Activated naive CD8-positive, alpha-beta T cell (primary cell): ENCODE measurements around the gene ZNRF2.
"Not testable (repeated sequence)": the region's sequence is repeated elsewhere in the genome, so short reads cannot be mapped to it uniquely, and the experiment has no call there.

Experiments
- H3K27ac Mint-ChIP-seq: one replicate; pipeline ENCODE4 v1.8.0; 2021; ENCODE audit warnings: mixed read lengths
- H3K27me3 Mint-ChIP-seq: one replicate; pipeline ENCODE4 v1.8.0; 2021; ENCODE audit warnings: mixed read lengths
- H3K36me3 Mint-ChIP-seq: one replicate; pipeline ENCODE4 v1.8.0; 2021; ENCODE audit warnings: mixed read lengths
- H3K4me1 Mint-ChIP-seq: one replicate; pipeline ENCODE4 v1.8.0; 2021; ENCODE audit warnings: low read depth, mixed read lengths
- H3K4me3 Mint-ChIP-seq: one replicate; pipeline ENCODE4 v1.8.0; 2021; ENCODE audit warnings: mild to moderate bottlenecking, mixed read lengths
- H3K9me3 Mint-ChIP-seq: one replicate; pipeline ENCODE4 v1.8.0; 2021; ENCODE audit warnings: low read depth, mixed read lengths

The ZNRF2 gene

DNA sequence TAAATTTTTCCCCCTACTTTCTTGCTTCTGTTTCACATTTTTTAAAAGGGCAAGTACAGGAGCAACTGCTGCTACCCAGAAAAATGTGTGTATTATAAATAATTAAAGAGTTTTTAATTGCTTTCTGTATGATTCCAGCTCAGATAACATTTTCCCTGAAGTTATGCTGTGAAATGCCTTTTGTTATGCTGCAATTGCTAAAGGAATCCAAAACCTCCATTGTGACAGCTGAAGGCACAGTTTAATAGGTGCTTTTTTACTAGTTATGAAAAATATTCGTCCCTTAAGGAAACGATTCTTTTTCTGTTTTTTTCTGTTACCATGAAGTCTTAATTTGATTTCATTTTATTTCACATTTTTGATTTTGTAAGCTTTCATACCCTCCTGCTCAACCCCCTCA, 83.2 kb downstream of the ZNRF2 start:
- no peaks in the 10 kb centered on the region for H3K4me1 Mint-ChIP-seq
- H3K9me3 Mint-ChIP-seq: no peaks in the 10 kb centered on the region
- H3K27ac Mint-ChIP-seq: no peak overlapping the region
- H3K4me3 Mint-ChIP-seq: no peak overlapping the region
- no peaks in the 10 kb centered on the region for H3K27me3 Mint-ChIP-seq
- H3K36me3 Mint-ChIP-seq: no peaks in the 10 kb centered on the region

DNA sequence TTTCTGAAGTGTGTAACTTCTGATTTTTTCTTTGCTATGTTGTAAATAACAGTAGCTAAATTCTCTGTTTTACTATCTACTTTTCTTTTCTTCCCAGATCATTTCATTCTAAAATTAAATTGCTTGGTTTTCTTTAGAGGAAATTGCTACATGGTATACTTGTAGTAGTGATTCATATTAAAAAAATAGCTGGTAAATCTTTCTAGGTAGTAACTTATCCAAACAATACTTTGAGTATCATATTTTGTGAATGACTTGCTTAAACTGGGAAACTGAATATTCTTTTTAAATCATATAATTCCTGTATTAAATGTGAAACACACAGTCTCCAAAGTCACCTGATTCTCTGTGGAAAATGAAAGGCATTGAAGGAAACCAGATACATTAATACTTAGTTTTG, 85.5 kb downstream of the ZNRF2 start:
- Mint-ChIP-seq H3K4me1 (no peaks in the 10 kb centered on the region), H3K9me3 (no peaks in the 10 kb centered on the region), H3K36me3 (no peaks in the 10 kb centered on the region), H3K27me3 (no peaks in the 10 kb centered on the region), H3K4me3 (no peak overlapping the region), H3K27ac (no peak overlapping the region)

DNA sequence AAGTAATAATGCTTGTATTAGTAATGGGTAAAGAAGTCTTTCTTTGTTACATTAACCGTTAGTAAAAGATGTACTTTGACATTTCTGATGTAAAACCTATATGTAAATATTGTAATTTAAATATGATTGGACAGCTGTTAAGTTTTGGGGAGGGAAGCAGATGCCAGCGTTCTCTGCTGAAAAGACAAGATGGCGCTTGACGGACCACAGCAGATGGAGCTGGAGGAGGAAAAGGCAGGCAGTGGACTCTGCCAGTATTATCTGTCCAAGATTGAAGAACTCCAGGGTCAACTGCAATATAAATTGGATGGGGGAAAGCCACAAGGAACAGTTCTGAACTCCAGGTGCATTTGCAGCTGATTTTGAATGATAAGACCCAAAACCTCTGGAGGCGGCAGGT, 86.9 kb downstream of the ZNRF2 start:
- H3K4me1 Mint-ChIP-seq: no peaks in the 10 kb centered on the region

DNA sequence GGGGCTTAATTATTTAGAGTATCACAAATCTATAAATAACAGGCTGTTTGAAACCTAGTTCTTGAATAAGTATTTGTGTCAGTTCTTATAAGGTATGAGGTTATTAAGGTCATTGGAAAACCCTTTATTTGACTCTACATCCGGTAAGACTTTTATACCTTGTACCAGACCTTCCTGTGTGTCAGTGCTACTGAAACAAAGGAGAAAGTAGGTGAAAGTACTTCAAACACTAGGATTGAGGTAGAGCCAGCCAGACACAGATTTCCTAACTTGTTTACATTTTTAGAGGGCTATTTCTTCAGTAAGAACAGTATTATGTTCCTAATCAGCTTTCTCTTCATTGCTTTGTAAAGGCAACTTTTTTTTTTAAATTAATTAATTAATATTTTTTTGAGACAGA, 93.9 kb downstream of the ZNRF2 start:
- Mint-ChIP-seq H3K27me3 (no peaks in the 10 kb centered on the region), H3K4me3 (no peak overlapping the region), H3K36me3 (no peaks in the 10 kb centered on the region), H3K27ac (no peak overlapping the region), H3K4me1 (no peaks in the 10 kb centered on the region), H3K9me3 (no peaks in the 10 kb centered on the region)

More for the DNA sequence above, 86.9 kb downstream of the ZNRF2 start:
- Mint-ChIP-seq H3K36me3 (no peaks in the 10 kb centered on the region), H3K27me3 (no peaks in the 10 kb centered on the region), H3K27ac (no peak overlapping the region), H3K4me3 (no peak overlapping the region), H3K9me3 (no peaks in the 10 kb centered on the region)

DNA sequence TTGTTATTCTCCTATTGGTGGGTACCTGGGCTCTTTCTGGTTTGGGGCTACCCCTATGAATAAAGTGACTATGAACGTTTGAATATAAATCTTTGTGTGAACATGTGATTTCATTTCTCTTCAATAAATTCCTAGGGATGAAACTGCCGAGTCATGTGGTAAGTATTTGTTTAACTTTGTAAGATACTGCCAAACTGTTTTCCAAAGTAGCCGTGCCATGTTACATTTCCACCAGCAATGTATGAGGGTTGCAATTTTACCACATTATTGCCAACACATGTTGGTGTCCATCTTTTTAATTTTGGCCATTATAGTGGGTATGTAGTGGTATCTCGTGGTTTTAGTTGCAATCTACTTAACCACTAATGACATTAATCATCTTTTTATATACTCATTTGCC, 94.7 kb downstream of the ZNRF2 start:
- no peaks in the 10 kb centered on the region for H3K27me3 Mint-ChIP-seq
- no peak overlapping the region for H3K27ac Mint-ChIP-seq
- H3K4me1 Mint-ChIP-seq: no peaks in the 10 kb centered on the region
- no peaks in the 10 kb centered on the region for H3K36me3 Mint-ChIP-seq
- H3K4me3 Mint-ChIP-seq: no peak overlapping the region
- no peaks in the 10 kb centered on the region for H3K9me3 Mint-ChIP-seq

DNA sequence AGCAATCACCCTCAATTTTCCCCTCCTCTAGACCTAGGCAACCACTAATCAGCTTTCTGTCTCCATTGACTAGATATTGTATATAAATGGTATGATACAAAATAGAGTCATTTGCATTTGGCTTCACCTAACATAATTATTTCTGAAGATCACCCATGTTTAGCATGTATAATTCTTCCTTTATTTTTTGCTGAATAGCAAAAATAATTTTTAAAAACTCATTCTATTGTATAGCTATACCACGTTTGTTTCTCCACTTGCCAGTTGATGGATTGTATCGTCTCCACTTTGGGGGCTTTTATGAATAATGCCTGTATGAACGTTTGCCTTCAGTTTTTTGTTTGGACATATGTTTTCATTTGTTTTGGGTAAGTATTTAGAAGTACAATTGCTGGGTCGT, 95.3 kb downstream of the ZNRF2 start:
- Mint-ChIP-seq H3K36me3 (no peaks in the 10 kb centered on the region), H3K27ac (no peak overlapping the region), H3K4me3 (no peak overlapping the region), H3K9me3 (no peaks in the 10 kb centered on the region), H3K4me1 (no peaks in the 10 kb centered on the region), H3K27me3 (no peaks in the 10 kb centered on the region)

DNA sequence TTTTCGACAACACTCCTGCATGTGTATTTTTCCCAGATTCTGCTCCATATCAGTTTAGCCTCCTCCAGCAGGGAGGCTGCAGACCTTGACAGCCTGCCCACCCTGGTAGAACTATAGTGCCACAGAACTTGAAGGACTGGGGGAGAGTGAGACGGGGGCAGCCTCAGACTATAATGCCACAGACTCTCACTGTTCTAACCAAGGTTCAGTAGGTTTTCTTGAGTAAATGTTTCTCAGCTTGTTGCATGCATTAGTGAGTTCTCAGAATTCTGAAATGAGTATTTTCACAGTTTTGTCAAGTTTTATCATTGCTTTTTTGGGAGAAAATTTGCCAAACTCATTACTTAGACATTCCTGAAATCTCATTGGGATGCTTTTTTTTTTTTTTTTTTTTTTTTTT, 95.9 kb downstream of the ZNRF2 start:
- Mint-ChIP-seq H3K4me1 (no peaks in the 10 kb centered on the region), H3K4me3 (no peak overlapping the region), H3K9me3 (no peaks in the 10 kb centered on the region), H3K27ac (no peak overlapping the region), H3K36me3 (no peaks in the 10 kb centered on the region), H3K27me3 (no peaks in the 10 kb centered on the region)

DNA sequence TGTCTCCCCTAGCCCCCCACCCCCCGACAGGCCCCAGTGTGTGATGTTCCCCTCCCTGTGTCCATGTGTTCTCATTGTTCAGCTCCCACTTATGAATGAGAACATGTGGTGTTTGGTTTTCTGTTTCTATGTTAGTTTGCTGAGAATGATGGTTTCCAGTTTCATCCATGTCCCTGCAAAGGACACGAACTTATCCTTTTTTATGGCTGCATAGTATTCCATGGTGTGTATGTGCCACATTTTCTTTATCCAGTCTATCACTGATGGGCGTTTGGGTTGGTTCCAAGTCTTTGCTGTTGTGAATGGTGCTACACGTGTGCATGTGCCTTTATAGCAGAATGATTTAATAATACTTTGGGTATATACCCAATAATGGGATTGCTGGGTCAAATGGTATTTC, 96.4 kb downstream of the ZNRF2 start:
- H3K4me1 Mint-ChIP-seq, H3K27ac Mint-ChIP-seq, H3K36me3 Mint-ChIP-seq, H3K4me3 Mint-ChIP-seq, H3K9me3 Mint-ChIP-seq, H3K27me3 Mint-ChIP-seq: not testable (repeated sequence)

DNA sequence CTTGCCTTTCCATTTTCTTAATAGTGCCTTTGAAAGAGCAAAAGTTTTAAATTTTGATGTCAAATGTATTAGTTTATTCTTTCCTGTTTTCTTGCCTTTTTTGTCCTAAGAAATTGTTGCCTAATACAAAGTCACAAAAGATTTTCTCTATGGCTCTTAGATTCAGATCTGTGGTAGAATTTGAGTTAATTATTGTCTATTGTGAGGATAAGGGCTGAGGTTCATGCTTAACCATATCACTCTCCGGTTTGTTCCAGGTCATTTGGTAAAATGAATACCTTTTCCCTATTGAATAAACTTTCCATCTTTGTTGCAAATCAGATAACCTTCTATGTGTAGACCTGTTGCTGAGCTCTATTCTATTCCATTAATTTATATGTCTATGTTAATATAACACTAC, 98.2 kb downstream of the ZNRF2 start:
- H3K36me3 Mint-ChIP-seq: no peaks in the 10 kb centered on the region

DNA sequence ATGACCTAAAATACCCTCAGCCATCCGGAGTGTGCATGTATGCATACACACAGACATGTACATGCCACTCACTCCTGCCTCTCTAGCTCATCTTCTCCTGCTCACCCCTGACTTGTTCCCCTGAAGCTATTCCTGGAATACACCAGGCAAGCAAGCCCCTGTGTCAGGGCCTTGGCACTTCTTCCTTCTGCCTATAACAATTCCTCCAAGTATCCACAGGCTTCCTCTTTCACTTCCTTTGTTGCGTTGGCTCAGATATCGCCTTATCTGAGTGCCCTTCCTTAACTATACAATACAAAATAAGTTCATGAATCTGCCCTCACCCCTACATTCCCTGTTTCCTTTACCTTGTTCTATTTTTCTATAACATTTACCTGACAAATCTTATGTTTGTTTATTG, 105.4 kb downstream of the ZNRF2 start:
- H3K9me3 Mint-ChIP-seq: no peaks in the 10 kb centered on the region
- no peak overlapping the region for H3K4me3 Mint-ChIP-seq
- peaks cover 2% of the 10 kb centered on the region for H3K4me1 Mint-ChIP-seq
- H3K36me3 Mint-ChIP-seq: peaks cover 13% of the 10 kb centered on the region
- H3K27ac Mint-ChIP-seq: no peak overlapping the region
- no peaks in the 10 kb centered on the region for H3K27me3 Mint-ChIP-seq

More for the DNA sequence above, 98.2 kb downstream of the ZNRF2 start:
- Mint-ChIP-seq H3K27me3 (no peaks in the 10 kb centered on the region), H3K4me3 (no peak overlapping the region), H3K9me3 (no peaks in the 10 kb centered on the region), H3K4me1 (no peaks in the 10 kb centered on the region), H3K27ac (no peak overlapping the region)

DNA sequence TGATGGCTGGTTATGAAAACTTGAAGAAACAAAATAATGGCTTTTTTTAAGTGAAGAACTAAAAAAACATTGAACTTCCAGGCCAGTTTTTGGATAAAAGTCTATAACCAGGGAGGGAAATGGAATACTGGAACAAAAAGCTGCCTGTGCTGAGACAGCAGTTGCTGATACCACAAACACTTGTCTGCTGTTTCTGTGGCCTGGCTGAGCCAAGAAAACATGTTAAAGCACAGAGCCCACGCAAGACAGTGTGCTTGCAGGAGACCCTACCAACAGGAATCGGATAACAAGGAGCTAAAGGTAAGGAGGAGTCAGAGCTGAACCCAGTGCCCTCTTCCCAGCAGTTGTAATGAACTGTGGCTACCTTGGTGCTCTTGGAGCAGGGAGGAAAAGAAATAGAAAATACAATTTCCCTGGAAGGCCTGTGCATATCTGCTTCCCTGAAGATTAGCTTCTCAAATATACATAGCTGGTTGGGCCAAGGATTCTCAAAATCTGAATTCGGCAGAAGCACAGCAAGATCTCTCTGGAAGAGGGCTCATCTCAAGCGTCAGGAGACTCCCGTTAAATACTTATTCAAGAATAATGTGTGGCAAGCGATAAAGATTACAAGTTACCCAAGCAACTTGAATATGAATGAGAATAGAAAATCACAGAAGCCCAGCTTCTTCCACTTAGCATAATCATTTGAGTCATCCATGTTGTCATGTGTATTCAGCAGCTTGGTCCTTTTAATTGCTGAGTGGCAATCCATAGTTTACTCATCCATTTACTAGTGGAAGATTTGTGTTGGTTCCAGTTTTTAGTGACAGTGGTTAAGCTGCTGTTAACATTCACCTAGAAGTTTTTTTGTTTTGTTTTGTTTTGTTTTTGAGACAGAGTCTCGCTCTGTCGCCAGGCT, 106.6 kb downstream of the ZNRF2 start:
- no peaks in the 10 kb centered on the region for H3K9me3 Mint-ChIP-seq
- H3K27ac Mint-ChIP-seq: no peak overlapping the region
- peaks cover 15% of the 10 kb centered on the region for H3K36me3 Mint-ChIP-seq
- no peaks in the 10 kb centered on the region for H3K27me3 Mint-ChIP-seq
- no peak overlapping the region for H3K4me3 Mint-ChIP-seq
- H3K4me1 Mint-ChIP-seq: peaks cover 2% of the 10 kb centered on the region

DNA sequence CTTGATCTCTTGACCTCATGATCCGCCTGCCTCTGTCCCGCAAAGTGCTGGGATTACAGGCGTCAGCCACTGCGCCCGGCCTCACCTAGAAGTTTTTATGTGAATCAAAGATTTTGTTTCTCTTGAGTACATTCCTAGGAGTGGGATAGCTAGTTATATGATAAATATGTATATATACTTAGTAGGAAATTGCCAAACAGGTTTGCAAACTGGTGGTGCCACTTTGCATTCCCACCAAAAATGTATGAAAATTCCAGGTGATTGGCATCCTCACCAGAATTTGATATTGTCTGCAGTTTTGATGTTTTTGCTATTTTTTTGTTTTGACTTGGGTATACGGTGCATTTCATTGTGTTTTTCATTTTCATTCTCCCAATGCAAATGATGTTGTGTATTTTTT, 107.4 kb downstream of the ZNRF2 start:
- Mint-ChIP-seq H3K4me1 (peaks cover 2% of the 10 kb centered on the region), H3K27me3 (no peaks in the 10 kb centered on the region), H3K9me3 (no peaks in the 10 kb centered on the region), H3K4me3 (no peak overlapping the region), H3K27ac (no peak overlapping the region), H3K36me3 (peaks cover 15% of the 10 kb centered on the region)

DNA sequence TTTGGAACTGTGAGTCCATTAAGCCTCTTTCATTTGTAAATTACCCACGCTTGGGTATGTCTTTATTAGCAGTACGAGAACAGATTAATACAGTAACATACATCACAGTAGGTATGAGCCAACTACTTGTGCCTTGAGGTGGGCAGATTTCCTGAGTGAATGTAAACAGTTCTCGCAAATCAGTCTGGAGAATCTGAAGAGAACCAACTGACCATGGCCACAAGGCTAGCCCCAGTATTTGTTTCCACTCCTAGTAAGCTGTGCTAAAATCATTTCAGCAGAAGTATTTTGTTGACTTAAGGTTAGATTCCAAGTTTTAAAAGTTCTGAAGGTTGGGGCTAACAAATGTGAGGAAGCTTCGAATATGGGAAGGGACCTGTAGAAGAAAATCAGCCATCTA, 111.3 kb downstream of the ZNRF2 start:
- Mint-ChIP-seq H3K4me3 (no peak overlapping the region), H3K27me3 (no peaks in the 10 kb centered on the region), H3K9me3 (no peaks in the 10 kb centered on the region), H3K36me3 (peaks cover 2% of the 10 kb centered on the region), H3K4me1 (no peaks in the 10 kb centered on the region), H3K27ac (no peak overlapping the region)

DNA sequence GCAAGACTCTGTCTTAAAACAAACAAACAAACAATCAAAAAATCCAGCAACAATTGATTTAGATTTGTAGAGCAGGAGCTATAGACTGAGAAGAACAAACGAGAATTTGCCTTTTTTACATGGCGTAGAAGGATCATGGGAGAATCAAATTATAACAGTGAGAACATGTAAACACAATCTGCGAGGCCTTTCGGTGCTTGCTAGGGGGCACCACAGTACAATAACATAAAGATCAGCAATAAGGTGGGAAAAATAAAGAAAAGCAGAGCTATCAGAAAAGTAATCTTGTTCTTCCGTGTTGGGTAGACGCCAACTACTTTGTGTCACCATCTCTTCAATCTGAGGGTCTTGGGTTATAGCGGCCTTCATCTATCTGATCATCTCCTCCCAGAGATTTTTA, 112.0 kb downstream of the ZNRF2 start:
- no peaks in the 10 kb centered on the region for H3K4me1 Mint-ChIP-seq
- no peak overlapping the region for H3K4me3 Mint-ChIP-seq
- peaks cover 2% of the 10 kb centered on the region for H3K36me3 Mint-ChIP-seq
- H3K9me3 Mint-ChIP-seq: no peaks in the 10 kb centered on the region
- no peaks in the 10 kb centered on the region for H3K27me3 Mint-ChIP-seq
- no peak overlapping the region for H3K27ac Mint-ChIP-seq

DNA sequence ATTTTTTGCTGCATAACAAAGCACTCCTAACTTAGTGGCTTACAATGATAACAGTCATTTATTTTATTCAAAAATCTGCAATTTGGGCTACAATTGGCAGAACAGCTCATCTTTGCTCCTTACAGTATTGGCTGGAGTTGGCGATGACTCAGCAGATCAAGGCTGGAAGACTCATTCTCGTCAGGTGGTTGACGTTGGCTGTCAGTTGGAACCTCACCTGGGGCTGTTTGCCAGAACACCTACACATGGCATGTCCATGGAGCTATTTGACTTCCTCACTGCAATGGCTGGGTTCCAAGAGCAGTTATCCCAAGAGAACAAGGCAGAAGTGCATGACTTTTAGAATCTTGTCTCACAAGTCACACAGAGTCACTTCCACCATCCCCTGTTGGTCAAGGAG, 119.1 kb downstream of the ZNRF2 start:
- no peaks in the 10 kb centered on the region for H3K27me3 Mint-ChIP-seq
- H3K4me3 Mint-ChIP-seq: no peak overlapping the region
- no peaks in the 10 kb centered on the region for H3K4me1 Mint-ChIP-seq
- H3K9me3 Mint-ChIP-seq: no peaks in the 10 kb centered on the region
- H3K36me3 Mint-ChIP-seq: peaks cover 11% of the 10 kb centered on the region
- no peak overlapping the region for H3K27ac Mint-ChIP-seq

DNA sequence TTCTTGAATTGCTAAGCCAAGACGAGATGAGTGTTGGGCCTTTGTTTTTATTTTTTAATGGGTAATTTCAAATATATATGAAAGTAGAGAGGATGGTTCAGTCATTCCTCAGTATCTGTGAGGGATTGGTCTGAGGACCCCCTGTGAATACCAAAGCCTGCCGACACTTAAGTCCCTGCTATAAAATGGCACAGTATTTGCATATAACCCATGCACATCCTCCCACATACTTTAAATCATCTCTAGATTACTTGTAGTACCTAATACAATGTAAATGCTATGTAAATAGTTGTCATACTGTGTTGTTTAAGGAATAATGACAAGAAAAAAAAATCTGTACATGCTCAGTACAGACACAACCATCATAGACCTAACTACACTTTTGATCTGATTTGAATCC, 120.8 kb downstream of the ZNRF2 start:
- H3K9me3 Mint-ChIP-seq: no peaks in the 10 kb centered on the region
- peaks cover 11% of the 10 kb centered on the region for H3K36me3 Mint-ChIP-seq
- no peaks in the 10 kb centered on the region for H3K27me3 Mint-ChIP-seq
- H3K27ac Mint-ChIP-seq: no peak overlapping the region
- no peaks in the 10 kb centered on the region for H3K4me1 Mint-ChIP-seq
- no peak overlapping the region for H3K4me3 Mint-ChIP-seq
